ENCODE results near the gene MAST2. TPM values are rescaled to one million over a fixed set of nuclear protein-coding genes. Genes with fewer than 3 reads are reported as not detected.

The MAST2 gene
- total RNA-seq, 1 donor: 24.2 TPM

DNA sequence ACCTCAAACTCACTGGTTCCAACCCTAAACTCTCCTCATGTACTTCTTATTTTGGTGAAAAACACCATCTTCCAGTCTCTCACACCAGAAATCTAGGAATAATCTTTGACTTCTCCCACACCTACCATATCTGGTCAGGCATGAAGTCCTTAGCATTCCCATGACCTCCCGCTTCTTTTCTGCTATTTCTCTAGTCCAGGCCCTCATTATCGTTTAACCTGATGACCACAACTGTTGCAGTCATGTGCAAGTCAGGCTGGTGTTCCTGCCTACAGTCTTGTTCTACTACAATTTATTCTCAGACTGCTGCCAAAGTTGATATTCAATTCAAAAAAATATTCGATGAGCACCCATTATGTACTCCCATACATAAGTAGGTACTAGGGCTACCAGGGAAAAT is 257.7 kb downstream of the MAST2 start:
- Histone ChIP-seq H3K4me1 (ENCODE audit: insufficient read depth, low read length) (no peaks in the 10 kb centered on the region), H3K36me3 (ENCODE audit: insufficient read depth, low read length) (peaks cover 4% of the 10 kb centered on the region), H3K4me2 (ENCODE audit: insufficient read depth, low read length) (no peak overlapping the region), H3K27me3 (ENCODE audit: insufficient read depth, low read length) (no peaks in the 10 kb centered on the region), H3K9me3 (ENCODE audit: low read depth, low read length) (no peaks in the 10 kb centered on the region), H4K20me1 (ENCODE audit: insufficient read depth, low read length) (no peaks in the 10 kb centered on the region), H3K79me2 (ENCODE audit: insufficient read depth, low read length) (no peaks in the 10 kb centered on the region), H3K4me3 (ENCODE audit: insufficient read depth, low read length) (no peak overlapping the region), H3K27ac (ENCODE audit: low read depth, low read length) (no peak overlapping the region), H2AFZ (ENCODE audit: low read length) (no peak overlapping the region)
- DNase-seq (ENCODE audit: insufficient read length, low spot score, missing footprints): no peak
- TF ChIP-seq, protein P1, sequence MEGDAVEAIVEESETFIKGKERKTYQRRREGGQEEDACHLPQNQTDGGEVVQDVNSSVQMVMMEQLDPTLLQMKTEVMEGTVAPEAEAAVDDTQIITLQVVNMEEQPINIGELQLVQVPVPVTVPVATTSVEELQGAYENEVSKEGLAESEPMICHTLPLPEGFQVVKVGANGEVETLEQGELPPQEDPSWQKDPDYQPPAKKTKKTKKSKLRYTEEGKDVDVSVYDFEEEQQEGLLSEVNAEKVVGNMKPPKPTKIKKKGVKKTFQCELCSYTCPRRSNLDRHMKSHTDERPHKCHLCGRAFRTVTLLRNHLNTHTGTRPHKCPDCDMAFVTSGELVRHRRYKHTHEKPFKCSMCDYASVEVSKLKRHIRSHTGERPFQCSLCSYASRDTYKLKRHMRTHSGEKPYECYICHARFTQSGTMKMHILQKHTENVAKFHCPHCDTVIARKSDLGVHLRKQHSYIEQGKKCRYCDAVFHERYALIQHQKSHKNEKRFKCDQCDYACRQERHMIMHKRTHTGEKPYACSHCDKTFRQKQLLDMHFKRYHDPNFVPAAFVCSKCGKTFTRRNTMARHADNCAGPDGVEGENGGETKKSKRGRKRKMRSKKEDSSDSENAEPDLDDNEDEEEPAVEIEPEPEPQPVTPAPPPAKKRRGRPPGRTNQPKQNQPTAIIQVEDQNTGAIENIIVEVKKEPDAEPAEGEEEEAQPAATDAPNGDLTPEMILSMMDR (IDR thresholded peaks at IDR 0.05; ENCODE audit: extremely low read depth, low read depth, low read length): no peak

GRCh38 chr1:46062651-46063319 is 259.4 kb downstream of the MAST2 start:
- peak overlapping the region; percentile 54 for H2AFZ ChIP-seq (ENCODE audit: low read length)
- H3K79me2 ChIP-seq (ENCODE audit: insufficient read depth, low read length): no peaks in the 10 kb centered on the region
- TF ChIP-seq, protein P1 (IDR thresholded peaks at IDR 0.05; ENCODE audit: extremely low read depth, low read depth, low read length): no peak
- no peaks in the 10 kb centered on the region for H4K20me1 ChIP-seq (ENCODE audit: insufficient read depth, low read length)
- H3K4me2 ChIP-seq (ENCODE audit: insufficient read depth, low read length): peak overlapping the region; percentile 54
- peak overlapping the region; percentile 50 for H3K4me3 ChIP-seq (ENCODE audit: insufficient read depth, low read length)
- H3K4me1 ChIP-seq (ENCODE audit: insufficient read depth, low read length): no peaks in the 10 kb centered on the region
- no peaks in the 10 kb centered on the region for H3K9me3 ChIP-seq (ENCODE audit: low read depth, low read length)
- no peak overlapping the region for H3K27ac ChIP-seq (ENCODE audit: low read depth, low read length)
- peaks cover 4% of the 10 kb centered on the region for H3K36me3 ChIP-seq (ENCODE audit: insufficient read depth, low read length)
- no peak for DNase-seq (ENCODE audit: insufficient read length, low spot score, missing footprints)
- no peaks in the 10 kb centered on the region for H3K27me3 ChIP-seq (ENCODE audit: insufficient read depth, low read length)

DNA sequence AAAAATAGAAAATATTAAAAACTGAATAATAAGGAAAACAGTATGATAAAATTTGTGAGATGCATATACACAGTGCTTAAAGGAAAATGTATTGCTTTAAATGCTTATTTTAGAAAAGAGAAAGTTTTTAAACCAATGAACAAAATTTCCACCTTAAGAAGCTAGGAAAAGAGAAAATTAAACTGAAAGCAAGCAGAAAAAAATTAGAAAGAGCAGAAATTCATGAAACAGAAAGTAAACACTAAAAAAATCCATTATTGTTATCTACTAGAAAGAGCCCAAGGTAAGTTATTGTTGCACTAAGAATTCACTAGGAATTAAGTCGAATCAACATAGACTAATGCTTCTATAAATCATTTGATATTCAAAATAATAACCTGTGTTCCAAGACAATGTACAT is 261.3 kb downstream of the MAST2 start:
- H3K4me1 ChIP-seq (ENCODE audit: insufficient read depth, low read length): no peaks in the 10 kb centered on the region
- H4K20me1 ChIP-seq (ENCODE audit: insufficient read depth, low read length): no peaks in the 10 kb centered on the region
- peaks cover 4% of the 10 kb centered on the region for H3K36me3 ChIP-seq (ENCODE audit: insufficient read depth, low read length)
- H2AFZ ChIP-seq (ENCODE audit: low read length): no peak overlapping the region
- H3K79me2 ChIP-seq (ENCODE audit: insufficient read depth, low read length): no peaks in the 10 kb centered on the region
- TF ChIP-seq, protein P1 (IDR thresholded peaks at IDR 0.05; ENCODE audit: extremely low read depth, low read depth, low read length): no peak
- H3K4me3 ChIP-seq (ENCODE audit: insufficient read depth, low read length): no peak overlapping the region
- no peak overlapping the region for H3K27ac ChIP-seq (ENCODE audit: low read depth, low read length)
- no peak overlapping the region for H3K4me2 ChIP-seq (ENCODE audit: insufficient read depth, low read length)
- no peaks in the 10 kb centered on the region for H3K27me3 ChIP-seq (ENCODE audit: insufficient read depth, low read length)
- no peak for DNase-seq (ENCODE audit: insufficient read length, low spot score, missing footprints)
- H3K9me3 ChIP-seq (ENCODE audit: low read depth, low read length): no peaks in the 10 kb centered on the region

DNA sequence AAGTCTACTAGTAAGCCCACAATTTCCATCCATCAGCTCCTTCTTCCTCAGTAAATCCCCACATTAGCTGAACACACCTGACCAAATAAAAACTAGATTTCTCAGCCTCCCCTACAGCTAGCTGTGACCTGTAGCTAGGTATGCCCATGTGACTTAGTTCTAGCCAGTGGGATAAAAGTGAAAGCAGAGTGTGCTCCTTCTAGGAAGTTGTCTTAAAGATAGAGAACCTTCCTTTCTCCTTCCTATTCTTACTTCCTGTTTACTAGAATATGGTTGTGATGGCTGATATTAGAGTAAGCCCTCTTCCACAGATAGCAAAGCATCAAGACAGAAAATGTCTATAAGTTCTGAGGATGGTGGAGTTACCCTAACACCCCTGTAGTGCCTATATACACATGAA is 262.0 kb downstream of the MAST2 start:
- Histone ChIP-seq H3K4me1 (ENCODE audit: insufficient read depth, low read length) (no peaks in the 10 kb centered on the region), H3K27ac (ENCODE audit: low read depth, low read length) (no peak overlapping the region), H3K27me3 (ENCODE audit: insufficient read depth, low read length) (no peaks in the 10 kb centered on the region), H3K4me2 (ENCODE audit: insufficient read depth, low read length) (no peak overlapping the region), H4K20me1 (ENCODE audit: insufficient read depth, low read length) (no peaks in the 10 kb centered on the region), H3K9me3 (ENCODE audit: low read depth, low read length) (no peaks in the 10 kb centered on the region), H3K36me3 (ENCODE audit: insufficient read depth, low read length) (peaks cover 4% of the 10 kb centered on the region), H2AFZ (ENCODE audit: low read length) (peak overlapping the region; percentile 39), H3K79me2 (ENCODE audit: insufficient read depth, low read length) (no peaks in the 10 kb centered on the region), H3K4me3 (ENCODE audit: insufficient read depth, low read length) (no peak overlapping the region)
- TF ChIP-seq, protein P1 (IDR thresholded peaks at IDR 0.05; ENCODE audit: extremely low read depth, low read depth, low read length): no peak
- no peak for DNase-seq (ENCODE audit: insufficient read length, low spot score, missing footprints)
